ENCODE data around the gene CLTCL1.

CLTCL1 gene

DNA sequence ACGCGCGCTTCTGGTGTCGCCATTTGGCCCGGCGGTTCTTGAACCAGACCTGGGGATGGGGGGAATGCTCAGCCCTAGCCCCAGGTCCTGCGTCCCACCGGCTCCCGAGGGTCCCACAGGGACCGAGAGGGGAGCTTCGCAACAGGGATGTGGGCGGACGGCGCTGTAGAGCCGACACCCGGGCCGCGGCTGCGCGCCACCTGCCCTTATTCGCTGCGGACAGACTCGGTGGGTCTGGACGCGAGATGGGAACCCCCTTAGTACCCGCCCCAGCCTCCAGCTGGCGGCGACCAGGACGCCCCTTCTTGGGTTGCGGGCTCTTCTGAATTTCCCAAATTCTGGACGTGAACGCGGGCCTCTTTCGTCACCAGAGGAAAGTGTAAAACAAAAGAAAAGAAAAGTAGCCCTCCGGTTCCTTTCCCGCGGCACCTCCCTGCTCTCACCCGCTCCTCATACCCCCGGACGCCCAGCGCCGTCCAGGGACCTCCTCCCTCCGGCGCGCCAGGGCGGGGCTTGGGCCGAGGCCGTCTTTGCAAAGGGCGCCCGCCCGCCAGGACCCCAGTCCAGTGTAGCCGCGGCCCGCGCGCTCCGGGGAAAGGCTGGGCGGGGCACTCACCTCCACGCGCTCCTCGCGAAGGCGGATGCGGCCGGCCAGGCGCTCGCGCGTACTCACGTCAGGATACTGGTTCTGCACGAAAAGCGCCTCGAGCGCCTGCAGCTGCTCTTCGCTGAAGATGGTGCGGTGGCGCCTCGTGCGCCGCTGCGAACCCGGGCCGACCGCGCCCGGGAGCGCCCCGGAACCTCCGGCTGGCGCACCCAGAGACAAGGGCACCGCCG lies 142.3 kb downstream of the CLTCL1 start:
- no peak for DNase-seq

DNA sequence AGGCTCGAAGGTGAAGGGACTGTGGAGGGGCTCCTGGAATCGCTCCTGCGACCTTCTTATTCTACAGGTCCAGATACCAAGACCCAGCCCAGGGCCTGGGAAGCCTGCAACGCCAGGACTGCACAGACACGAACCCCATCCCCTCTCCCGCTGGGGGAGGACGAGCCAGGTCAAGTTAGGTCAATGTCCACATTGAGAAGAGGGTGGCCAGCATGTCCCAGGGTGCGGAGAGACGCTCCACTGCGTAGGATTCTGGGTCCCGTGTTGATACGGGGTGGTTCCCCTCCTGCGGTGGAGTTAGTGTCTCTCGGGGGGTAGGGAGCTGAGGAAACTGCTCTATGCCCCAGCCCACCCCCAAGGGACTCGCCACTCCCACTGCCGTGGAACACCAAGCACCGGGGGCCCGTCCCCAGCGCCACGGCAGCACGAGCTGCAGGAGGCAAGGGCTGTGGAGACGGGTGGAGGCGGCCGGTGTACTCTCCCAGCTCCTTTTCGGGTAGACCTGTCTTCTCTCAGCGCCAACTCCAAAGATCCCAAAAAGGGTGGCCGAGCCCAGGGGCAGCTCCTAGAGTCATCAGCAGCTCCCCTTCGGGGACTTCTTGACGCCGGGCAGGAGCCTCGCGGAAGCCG lies 143.0 kb downstream of the CLTCL1 start:
- DNase-seq, result no peak

DNA sequence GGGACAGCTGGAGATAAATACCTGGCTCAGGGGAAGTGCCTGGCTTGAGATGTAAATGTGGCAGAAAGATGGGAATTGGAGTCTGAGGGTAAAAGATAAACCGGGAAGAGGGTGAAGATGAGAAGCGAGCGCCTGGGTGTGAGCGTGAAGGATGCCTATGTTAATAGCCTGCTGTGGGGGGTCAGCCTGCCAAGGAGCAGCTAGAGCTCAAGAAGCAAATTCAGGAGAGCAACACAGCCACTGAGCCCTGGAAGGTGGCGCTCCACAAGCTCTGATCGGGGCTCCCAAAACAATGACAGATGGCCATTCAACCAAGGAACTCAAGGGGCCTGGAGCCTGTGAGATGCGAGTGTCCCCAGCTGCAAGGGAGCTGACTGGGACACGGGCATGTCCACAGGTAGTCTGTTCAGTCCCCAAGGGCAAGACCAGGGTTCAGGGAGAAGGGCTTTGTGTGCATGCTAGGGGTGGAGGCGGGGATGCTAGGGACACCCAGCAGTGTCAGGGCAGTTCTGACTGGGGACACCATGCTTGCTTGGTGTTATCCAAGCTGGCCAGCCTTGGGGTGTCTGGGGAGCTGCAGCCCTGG lies 144.2 kb downstream of the CLTCL1 start:
- no peak for DNase-seq

DNA sequence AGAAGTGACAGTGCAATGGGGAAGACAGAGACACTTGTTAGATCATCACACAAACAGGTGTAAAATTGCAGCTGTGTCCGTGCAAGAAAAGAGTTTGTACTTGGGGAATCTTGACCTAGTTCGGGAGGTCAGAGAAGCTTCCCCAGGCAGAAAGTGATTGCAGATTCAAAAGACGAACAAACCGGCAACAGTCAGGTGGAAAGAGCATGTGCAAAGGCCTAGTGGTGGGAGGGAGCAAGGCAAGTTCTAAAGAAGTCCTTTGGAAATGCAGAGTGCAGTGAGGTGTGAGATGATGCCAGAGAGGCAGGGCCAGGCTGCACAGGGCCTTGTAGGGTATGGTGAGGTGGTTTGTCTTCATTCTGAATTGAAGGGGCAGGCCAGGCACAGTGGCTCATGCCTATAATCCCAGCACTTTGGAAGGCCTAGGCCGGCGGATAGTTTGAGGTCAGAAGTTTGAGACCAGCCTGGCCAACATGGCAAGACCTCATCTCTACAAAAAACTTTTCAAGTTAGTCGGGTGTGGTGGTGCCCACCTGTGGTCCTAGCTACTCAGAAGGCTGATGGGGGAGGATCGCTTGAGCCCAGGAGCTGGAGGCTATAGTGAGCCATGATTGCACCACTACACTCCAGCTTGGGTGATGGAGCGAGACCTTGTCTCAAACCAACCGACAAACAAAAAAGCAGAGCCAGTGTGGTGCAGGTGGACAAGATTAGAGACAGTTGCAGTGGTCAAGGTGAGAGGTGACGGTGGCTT lies 145.1 kb downstream of the CLTCL1 start:
- DNase-seq, result no peak

DNA sequence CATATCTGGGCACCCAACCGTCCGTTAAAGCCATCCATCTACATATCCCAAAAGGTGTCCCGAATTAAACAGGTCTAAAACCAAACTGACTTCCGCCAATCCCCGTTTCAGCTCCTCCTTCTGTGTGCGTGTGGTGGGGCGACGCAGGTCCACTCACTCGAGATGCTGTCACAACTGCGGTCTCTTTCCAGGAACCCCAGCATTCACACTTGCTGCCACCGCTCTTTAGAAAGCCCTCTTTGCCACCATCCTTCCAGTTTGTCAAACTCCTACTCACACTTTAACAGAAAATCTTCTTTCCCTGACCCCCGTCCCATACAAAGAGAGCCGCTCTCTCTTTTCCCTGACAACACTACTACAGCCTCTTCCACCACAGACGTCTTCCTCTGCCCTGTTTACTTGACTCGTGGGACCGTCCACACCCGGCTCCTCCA lies 147.5 kb downstream of the CLTCL1 start:
- no peak for DNase-seq

DNA sequence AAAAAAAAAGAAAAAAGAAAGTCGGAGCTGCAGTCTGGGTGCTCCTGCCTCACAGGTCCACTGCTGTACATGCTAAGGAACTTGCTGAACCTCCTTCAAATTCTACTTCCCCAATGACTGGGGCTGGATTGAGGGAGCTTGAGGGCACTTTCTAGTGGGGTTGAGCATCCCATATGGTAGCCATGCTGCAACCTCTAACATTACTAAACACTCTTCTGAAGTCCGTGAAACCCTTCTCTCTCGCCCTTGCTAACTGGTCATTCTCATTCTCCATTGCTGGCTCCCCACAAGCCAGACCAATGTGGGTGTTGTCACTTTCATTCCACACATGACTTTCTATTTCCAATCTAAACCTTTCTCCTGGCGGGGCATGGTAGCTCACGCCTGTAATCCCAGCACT lies 148.3 kb downstream of the CLTCL1 start:
- no peak for DNase-seq

DNA sequence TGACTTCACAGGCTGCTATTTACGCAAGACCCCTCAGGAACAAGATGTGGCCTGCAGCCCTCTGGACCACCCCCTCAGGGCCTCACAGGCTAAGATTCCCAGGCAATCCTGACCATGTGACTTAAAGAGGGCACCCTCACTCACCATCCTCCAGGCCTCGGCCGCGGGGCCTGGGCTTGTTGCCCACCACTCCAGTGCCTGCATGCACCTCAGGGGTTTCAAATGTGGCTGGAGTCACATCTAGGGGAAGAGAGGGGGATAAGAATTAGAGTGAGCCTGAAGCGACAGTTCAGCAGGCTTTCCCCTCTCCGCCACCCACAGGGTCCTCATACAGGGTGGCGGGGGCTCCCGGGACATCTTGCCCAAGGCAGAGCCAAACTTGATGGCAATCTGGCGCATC lies 149.1 kb downstream of the CLTCL1 start:
- DNase-seq, result no peak

DNA sequence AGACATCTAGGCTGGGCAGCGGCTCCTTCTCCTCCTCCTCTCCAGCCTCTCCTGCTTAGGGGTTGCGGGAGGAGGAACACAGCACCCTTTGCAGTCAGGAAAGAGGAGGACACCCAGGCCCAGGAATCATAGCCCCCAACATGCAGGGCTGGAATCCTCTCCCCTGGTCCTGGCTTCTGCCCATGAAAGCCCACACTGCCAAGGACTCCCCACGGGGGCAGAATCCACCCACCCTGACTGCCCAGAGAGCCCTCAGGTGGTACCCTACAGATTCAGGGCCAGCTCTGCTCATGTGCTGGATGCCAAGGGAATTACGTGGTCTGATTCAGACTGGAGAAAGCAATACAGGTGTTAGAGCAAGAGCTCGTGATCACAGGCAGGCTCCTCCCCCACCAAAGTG lies 151.5 kb downstream of the CLTCL1 start:
- no peak for DNase-seq

DNA sequence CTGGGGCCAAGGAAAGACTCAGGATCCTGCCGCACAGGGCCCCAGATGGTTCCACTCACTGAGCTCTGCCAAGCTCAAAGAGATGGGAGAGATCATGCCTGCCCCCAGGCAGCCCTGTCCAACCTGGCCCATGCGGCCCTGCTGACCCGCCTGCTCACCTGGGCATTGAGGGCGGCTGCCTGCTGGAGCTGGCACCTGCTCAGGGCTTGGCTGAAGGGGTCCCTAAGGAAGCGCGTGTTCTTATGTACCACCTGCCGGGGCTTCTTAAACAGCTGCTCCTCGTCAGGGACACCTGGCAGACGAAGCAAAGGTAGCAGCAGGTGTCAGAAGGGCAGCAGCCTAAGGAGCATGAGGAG lies 152.5 kb downstream of the CLTCL1 start:
- DNase-seq, result no peak

DNA sequence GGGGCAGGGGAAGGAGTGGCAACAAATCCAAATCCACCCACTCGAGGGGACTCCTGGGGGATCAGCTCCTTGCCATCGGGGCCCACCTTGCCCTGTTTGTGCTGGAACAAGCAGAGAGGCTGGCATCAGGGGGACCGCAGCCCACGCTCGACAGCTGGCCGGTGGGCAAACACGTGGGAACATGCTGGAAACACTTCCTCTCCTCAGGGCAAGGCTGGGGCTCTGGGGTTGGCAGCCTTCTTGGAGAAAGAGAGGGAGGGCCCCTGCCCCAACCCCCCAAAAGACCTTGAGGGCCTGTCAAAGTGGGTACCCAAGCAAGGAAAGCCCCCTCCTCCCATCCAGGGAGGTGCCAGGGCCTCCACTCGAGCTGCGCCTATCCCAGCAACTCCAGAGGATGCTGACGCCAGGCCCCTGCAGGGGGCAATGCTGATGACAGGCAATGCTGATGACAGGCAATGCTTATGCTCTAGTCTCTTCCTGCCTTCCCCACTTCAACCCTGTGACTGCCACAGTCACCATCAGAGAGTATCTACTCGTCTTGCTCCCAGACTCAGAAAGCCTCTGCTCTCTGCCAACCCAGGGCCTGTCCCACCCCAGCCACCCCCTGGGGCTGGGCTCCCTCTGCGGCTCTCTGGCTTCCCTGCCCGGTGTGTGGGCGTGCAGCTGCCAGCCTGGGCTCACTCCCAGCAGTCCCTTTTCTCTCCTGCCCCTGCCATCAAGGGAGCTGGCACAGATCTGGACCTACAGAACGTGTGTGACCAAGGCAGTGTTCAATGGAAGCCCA lies 153.1 kb downstream of the CLTCL1 start:
- no peak for DNase-seq

DNA sequence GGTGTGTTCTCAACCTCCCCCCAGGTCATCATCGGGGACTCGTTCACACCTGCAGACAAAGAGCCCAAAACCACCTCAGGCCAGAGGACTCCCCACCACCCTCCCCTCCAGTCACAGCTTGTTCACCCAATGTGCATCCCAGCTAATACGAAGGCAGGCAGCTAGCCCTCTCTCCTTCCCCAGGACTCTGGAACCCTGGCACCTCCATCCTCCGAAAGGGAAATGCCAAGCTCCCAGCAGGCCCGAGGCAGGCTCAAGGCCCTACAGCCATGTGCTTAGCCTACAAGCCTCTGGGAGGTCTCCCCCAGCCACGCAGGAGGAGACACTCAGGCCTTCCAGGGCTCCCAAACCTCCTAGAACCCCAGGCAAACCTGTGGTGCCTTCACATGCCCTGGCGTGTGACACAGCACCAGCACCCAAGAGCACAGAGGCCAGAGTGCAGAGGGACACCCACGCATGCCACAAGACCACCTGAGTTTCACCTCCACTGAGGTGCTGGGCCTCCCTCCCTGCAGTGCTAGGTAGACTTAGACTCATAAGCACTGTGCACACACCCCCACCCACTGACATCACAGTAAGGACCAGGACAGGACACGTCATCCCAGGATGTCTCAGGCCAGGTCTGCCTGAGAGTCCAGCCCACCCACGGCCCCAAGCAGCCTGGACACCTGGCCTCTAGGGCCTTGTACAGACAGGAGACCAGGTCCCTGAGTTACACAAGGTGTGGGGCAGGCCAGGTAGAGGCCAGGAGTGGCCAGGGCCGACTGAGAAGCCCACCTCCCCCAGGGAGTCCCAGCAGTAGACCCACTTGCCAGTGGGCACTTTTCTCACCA lies 153.9 kb downstream of the CLTCL1 start:
- no peak for DNase-seq

DNA sequence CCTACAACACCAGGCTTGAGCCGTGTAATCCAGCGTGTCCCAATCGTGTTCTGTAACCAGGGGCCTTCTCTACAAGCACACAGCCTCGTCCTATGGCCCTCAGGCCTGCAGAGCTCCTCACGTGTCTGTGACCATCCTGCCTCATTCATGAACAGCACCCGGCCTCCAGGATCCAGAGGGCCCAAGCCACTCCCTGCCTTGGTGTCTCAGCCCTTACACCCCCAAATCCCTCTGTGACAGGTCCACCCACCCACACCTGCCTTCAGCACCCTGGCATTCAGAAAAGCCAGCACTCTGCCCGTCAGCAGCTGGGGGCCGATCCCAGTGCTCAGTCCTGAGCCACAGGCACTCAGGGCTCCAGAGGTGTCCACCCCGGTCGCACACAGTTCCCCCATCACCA lies 154.6 kb downstream of the CLTCL1 start:
- no peak for DNase-seq

DNA sequence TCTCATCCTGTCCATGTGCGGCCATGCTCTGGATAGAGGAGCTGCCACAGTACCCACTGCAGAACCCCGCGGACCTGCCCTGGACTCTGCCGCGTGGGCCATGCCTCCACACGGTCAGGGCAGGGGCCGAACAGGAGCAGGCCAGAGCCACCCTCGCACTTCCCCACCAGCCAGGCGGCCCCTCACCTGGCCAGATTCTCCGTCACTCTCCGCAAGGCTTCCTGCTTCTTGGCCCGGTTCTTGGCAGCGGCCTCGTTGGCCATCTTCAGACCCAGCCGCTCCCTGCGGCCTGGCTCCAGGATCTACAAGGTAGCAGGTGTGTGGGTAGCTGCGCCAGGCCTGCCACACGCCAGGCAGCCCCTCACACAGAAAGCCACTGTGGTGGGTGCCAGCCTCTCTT lies 156.6 kb downstream of the CLTCL1 start:
- DNase-seq, result no peak

DNA sequence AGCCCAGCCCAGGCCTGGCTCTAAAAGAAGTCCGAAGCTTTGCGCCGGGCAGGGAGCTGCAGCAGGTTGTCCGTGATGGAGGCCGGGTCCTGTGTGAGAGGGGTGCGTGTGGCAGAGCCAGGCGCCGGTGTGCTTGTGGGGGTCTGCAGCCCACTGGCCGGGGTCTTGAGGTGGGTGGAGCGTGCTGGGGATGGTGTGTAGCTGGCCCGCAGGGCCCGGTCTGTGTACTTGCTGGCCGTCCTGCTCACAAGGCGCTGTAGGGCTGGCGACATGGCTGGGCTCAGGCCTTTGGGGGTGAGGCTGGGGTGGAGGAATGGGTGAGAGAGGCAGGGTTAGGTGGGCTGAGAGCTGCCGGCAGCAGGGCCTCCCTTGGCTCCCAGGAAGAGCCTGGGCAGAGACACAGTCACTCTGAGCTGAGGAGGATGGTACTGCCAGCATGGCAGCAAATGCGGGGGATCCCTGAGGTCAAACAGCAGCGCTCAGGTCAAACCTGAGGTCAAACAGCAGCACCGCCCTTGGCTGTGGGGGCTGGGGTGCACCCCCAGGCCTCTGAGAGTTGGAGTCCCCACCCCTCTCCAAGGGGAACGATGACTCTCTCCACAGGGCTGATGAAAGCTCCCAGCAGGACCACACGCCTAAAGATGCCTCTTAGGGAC lies 157.2 kb downstream of the CLTCL1 start:
- DNase-seq, result no peak

DNA sequence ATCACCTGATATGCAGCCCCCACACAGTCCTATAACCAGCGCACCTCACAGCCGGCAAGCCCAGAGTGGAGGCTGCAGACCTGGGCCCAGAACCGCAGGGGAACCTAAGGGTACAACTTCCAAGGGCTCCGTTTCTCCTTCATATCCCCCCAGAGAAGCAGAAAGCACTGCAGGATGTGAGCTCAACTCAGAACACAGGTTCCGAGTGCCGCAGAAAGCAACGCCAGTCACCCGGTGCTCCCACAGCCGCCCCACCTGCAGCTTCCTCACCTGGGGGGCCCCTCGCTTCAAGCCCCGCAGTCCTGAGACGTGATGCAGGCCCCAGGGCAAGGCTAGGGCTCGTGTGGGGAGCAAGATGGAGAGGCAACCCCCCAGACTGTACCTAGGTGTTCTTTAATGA lies 158.0 kb downstream of the CLTCL1 start:
- DNase-seq, result no peak

DNA sequence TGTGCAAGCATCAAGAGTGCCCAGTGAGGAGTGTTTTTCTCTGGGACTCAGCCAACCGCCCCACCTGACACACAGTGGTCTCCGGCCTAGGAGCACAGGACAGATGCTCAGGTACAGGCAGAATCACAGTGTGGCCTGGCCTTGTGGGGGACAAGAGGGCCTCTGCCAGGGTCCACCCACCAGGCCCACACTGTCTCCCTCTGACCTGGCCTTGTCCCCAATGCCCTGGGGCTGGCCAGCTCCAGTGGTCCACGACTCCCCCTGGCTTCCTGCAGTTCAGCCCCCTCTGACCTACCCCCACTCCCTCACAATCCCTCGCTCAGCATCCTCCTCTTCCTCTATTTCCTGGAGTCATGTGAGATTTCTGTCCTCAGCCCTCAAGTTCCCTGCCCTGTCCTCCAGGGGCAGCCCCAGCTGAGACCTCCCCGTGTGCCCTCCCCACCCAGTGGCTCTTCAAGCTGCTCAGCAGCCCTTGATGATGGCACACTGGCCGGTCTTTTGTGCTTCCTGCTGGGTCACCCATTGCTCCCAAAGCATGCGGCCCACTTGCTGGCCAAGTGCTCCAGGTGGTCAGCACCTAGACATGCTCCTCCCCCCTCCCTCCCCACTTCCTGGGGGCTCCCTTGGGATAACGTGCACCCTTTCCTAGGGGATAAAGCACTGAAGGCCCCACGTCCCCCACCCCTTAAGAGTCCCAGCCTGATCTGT lies 158.7 kb downstream of the CLTCL1 start:
- no peak for DNase-seq

DNA sequence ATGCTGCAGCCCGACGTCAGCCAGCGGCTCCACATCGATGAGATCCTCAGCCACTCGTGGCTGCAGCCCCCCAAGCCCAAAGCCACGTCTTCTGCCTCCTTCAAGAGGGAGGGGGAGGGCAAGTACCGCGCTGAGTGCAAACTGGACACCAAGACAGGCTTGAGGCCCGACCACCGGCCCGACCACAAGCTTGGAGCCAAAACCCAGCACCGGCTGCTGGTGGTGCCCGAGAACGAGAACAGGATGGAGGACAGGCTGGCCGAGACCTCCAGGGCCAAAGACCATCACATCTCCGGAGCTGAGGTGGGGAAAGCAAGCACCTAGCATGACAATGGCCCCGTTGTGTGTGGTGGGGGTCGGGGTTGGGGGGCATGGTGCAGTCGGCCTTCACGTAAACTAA lies 159.4 kb downstream of the CLTCL1 start:
- no peak for DNase-seq

DNA sequence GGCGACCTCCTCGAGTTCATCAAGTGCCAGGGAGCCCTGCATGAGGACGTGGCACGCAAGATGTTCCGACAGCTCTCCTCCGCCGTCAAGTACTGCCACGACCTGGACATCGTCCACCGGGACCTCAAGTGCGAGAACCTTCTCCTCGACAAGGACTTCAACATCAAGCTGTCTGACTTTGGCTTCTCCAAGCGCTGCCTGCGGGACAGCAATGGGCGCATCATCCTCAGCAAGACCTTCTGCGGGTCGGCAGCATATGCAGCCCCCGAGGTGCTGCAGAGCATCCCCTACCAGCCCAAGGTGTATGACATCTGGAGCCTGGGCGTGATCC lies 159.9 kb downstream of the CLTCL1 start:
- no peak for DNase-seq

DNA sequence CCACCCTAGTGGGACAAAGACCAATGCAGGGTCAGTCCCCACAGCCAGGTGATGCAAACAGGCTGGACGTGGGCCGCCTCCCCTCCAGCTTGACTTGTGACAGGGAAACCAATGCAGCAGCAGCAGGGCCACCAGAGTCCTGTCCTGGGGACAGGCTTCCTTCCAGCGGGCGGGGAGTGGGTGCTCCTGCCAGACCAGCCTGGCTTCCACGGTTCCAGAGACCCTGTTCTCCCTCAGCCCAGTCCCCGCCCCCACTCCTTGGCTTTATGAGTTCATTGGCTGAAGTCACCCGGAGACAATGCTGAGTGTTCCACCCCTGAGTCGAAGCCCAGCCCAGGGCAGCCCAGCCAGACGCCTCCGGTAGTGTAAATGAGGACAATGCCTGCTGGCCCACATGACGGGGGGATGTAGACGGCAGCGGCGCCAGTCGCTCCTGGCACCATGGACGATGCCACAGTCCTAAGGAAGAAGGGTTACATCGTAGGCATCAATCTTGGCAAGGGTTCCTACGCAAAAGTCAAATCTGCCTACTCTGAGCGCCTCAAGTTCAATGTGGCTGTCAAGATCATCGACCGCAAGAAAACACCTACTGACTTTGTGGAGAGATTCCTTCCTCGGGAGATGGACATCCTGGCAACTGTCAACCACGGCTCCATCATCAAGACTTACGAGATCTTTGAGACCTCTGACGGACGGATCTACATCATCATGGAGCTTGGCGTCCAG lies 160.4 kb downstream of the CLTCL1 start, which contains the start of gene TSSK2:
TSS of gene TSSK2 (plus strand) at position 350 of the 726 bp plus-strand sequence. CDS start at position 442, 92 bp downstream.
- no peak for DNase-seq

DNA sequence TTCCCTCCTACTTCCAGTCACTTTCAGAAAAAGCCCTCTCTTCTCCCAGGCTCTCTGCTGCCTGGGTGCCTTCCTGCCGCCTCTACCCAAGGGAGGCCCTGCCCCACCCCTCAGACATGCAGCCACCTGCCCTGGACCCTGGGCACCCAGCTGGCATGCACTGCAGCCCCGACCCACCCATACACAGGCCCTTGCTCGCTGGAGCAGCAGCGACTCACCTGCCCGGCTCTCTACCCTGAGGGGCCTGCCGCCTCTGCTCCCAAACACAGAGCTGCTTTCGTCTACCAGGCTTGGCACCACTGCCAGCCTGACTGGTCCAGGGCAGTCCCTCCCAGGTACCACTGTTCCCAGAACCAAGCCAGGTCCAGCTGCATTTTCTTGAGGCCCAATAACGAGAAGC lies 161.6 kb downstream of the CLTCL1 start:
- DNase-seq, result no peak

Measured in SIG-M5 (cell line).